HG03108 (cell line): ENCODE data around the gene IRF4.

Source experiments
- ATAC-seq: cut with Tn5 transposase; IDR thresholded peaks from one replicate; pipeline ENCODE4 v1.9.1; 2021; ENCODE audit warnings: moderate library complexity; ENCODE audit not compliant: unreplicated experiment

IRF4 gene

DNA sequence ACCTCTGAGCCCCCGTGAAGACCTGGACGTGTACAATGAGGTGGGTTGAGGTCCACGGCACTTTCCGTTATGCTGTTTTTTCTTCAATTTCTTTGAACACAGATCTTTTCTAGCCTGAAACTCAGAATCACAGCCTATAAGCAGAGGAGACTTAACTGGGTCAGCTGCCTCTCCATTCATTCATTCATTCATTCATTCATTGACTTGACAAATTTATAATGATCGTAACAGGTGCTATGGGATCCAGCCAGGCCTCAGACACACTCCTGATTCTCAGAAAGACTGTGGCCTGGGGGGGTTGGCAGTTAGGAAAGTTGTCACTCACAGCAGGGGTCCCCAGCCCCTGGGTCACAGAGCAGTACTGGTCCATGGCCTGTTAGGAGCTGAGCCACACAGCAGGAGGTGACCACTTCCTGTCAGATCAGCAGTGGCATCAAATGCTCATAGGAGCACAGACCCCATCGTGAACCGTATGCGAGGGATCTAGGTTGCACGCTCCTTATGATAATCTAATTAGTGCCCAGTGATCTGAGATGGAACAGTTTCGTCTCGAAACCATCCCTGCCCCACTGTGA, 38.6 kb upstream of the IRF4 start:
- ATAC-seq: no peak

DNA sequence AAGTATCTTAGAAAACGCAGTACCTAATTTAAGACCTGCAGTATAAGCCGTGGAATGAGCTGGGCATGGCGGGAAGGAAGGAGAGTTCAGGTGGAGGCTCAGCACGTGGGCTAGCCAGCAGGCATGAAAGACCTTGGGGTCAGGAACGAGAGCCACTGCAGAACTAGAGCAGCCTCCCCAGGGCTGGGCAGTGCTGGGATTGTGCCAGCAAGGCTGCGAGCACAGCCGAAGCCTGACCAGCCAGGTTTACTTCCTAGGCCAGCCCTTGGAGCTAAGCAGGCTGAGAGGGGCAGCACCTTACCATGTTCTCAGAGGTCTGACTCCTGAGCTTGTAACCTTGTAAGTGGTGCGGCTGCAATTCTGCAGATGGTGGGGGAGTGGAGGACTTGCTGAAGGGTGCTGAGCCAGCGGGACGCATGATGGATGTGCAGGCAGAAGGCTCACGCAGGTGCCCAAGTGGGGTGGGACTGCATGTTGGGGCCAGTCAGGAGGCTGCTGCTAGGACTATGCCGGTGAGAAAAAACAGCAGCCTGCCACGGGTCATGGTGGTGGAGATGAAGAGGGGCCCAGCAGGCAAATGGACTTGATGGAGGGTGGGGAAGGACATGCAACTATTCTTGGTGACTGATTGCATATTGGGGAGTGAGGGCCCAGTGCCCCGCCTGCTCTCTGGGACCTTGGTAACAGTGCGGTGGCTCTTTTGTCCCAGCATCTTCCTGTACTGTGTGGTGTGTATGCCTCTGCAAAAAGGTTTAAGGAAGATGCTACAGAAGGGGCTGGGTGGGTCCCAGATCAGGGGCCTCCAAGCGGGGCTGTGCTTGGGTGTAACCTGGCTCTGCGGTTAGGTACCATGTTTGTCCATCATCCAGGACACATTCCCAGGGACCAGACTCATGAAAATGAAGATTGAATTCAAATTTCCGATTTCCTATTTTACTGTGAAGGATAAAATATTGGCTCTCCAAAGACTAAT, 37.6 kb upstream of the IRF4 start:
- no peak for ATAC-seq

DNA sequence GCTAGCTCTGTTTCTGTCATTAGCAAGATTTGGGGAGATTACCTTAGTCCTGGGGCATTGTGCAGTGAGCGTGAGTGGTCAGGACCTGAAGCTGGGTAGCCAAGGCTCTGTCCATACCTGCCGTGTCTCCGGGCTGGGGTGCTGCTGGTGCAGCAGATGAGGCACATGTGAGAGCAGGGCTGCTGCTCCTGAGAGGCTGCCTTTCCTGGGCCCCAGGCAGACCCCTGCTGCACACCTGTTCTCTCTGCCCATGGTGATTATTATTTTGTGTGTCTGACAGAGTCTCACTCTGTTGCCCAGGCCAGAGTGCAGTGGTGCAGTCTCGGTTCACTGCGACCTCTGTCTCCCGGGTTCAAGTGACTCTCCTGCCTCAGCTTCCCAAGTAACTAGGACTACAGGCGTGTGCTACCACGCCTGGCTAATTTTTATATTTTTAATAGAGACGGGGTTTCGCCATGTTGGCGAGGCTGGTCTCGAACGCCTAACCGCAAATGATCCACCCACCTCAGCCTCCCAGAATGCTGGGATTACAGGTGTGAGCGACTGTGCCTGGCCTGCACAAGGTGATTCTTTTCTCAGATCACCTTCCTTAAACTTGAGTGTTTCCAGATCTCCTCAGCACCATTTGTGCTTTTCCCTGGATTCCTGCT, 36.8 kb upstream of the IRF4 start:
- ATAC-seq: no peak

GRCh38 chr6:355373-356208, 36.0 kb upstream of the IRF4 start:
- ATAC-seq: no peak

GRCh38 chr6:356828-357251, 34.7 kb upstream of the IRF4 start:
- ATAC-seq: peak; percentile 56

DNA sequence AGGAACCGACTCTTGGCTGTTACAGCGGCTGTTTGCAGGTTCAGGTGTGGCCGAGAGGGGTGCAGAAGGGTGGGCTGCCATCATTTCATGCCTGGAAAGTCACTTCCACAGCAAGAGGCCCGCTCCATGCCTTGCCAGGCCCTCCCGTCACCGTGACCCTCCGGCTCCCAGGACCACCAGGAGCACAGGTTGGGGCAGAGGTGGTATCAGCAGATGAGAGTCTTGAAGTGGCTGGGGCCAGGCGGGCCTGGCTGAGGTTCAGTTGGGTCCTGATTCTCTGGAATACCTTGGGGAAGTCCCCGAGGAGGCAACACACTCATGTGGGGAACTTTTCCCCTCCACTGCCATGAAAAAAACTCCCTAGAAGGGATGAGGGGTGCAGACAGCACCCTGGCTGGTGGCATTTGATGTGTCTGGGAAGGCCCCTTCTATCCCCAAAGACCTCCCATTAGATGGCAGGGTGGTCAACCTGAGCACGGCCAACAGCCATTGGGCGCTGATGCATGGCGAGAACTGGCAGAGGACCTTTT, 34.2 kb upstream of the IRF4 start:
- no peak for ATAC-seq

- no peak for ATAC-seq
These were observed 33.7 kb upstream of the IRF4 start for GRCh38 chr6:357791-358341.

DNA sequence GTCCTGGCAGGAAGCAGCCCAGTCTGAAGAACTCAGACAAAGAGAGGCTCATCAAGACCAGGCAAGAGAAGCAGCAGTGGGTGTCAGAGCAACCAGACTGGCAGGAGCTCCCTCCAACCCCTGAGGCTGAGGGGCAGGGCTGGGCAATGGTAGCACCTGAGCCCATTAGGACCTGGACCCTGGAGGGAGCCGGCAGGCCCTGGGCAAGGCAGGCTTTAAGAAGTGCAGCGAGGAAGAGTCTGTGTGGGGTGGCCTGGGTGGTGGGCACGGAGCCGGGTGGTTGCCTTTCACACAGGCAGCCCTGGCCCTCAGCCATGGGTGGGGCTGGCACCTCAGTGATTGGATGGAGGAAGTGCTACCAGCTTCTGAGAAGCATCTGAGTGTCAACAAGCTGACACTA, 33.1 kb upstream of the IRF4 start:
- no peak for ATAC-seq

DNA sequence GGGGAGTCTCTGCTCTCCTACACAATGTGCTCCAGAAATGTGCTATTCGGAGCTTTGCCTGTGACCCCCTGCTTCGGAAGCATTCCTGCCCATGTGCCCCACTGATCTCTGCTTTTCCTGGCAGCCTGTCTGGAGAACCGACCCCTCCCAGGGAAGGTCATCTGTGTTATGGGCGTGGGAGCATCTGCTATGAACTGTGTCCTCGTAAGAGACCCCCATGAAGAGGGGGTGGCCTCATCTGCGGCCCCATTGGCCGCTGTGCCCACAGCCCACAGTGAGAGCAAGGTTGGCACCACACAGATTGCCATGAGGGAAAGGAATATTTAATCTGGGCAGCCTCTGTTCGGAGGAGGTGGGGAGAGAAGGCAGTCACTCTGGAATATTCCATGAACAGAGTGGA, 32.7 kb upstream of the IRF4 start:
- ATAC-seq: no peak

DNA sequence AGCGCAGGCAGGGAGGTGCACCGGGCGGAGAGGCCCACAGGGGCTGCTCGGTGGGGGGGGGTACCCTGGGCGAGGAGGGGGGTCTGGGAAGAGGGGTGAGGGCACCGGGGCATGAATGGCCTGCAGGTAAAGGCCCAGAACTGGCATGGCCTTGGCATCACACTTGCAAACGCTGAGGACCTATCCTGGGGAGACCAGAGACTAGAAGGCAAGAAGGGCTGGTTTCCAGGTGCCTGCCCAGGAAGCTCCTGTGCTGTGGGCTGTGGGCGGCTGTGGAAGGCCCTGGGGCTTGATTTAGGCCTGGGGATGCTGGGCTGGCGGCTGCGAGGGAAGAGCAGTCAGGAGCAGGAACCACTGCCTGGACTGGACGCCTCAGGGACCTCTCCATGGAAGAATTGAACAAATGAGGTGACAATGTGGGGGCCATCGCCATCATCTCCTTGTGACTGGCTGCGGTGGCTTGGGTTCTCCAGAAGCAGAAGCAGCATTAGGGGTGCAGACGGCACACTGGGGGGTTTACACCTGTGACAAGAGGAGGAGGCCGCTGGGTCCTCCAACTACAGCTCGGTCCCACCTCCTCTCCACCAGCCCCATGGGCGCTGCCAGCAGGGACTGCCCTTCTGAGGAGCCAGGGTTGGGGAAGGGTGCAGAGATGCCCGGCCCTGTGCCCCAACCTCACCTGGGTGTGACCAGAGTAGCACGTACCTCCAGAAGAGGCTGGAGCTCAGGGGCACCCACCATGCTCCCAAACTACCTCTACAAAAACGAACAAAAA, 32.1 kb upstream of the IRF4 start:
- ATAC-seq: no peak

DNA sequence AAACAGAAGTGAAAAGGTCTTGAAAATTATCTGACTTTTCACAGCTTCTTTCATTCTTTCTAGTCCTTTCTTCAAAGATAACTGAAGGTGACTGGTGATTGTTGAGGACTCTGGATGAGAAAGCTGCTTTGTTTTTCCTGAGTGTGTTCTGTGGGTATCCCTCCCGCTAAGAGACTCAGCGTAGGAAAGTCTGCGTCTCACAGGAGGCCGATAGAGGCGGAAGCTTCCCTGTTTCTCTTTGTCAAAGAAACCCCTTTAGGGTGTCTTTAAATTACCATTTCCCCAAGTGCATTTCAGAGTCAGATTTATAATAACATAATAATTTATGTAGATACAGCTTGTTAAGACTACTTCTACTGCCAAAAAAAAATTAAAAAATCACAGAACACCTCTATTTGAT, 31.2 kb upstream of the IRF4 start:
- no peak for ATAC-seq

GRCh38 chr6:360764-361373, 30.7 kb upstream of the IRF4 start:
- ATAC-seq: no peak

DNA sequence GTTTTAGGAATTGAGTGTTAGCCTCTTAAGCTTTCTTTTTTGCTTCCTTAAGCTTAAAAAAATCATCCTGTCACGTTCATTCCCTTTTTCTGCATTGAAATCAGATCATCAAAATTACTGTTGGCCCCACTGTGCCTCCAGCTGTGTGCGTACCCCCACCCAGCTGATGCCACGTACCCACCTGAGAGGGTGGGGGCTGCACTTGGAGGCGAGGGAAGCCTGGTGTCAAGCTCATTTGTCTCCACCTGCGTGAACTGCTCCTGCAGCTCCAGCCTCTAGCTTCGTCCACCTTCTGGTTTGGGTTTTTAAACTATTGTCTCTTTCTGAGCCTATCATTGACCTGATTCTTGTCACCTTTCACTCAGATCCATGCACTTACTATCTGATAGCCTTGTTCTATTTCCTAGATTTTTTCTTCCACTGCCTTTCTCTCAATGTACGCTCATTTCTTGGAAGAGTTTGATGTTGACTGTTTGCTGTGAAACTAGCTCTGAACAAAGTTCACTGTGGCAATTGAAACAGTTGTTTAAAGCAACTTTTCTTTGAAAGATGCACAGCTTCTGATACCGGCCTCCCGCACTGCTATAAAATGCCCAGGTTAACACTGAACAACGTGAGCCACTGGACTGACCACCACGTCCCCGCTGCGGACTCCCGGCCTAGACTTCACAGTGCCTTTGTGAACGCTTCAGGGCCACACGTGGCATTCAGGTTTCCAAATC, 30.0 kb upstream of the IRF4 start:
- no peak for ATAC-seq

DNA sequence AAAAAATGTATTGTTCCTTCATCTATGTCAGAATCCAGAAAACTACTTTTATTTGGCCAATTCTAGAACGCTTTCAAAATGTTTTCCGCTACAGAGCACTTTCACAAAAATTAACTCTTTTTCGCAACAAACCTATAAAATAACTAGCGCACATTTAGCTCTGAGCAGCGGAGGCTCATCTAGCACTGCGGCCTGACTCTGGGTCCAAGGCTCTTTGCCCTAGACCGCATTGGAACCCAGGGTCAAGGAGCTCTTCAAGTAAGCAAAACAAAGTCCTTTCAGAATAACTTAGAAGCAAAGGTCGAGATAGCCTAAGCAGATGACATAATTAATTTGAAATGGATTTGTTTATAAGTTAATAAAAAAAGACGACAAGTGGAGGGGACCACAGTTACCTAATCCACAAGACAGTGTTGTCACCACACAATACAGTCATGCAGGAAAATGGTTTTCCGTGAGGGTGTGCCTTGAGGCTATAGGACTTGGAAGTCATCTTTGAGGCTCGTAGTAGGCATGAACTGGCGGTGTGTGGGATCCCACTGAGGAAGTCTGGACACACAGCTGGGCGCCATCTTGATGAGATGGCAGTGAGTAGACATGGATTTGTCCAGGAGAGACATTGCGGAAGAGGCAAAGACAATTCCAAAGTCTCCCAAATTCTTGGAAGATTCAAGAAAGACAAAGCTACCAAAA, 29.2 kb upstream of the IRF4 start:
- no peak for ATAC-seq

GRCh38 chr6:362924-363249, 28.7 kb upstream of the IRF4 start:
- ATAC-seq: no peak

DNA sequence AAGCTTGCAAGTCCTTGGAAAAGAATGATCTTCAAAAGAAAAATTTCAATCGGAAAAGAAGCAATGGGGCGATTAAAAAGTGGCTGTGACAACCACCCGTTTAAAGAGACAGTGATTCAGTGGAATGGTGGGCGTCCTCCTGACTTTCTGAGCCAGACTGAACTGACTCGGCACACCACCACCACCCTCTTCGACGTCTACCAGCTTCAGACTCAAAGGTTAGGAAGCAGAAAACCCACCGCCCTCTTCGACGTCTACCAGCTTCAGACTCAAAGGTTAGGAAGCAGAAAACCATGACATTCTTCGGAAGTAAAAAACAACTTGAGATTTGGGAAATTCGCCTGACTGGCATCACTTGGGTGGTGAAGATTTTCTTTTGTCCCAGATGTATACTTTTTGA, 28.3 kb upstream of the IRF4 start:
- no peak for ATAC-seq

GRCh38 chr6:363909-364308, 27.6 kb upstream of the IRF4 start:
- ATAC-seq: no peak
